Pancreas (tissue), 10 donors: ENCODE data around the gene ARPC4. TPM values are rescaled to one million over a fixed set of nuclear protein-coding genes. Genes with fewer than 3 reads are reported as not detected.

Source experiments
- ATAC-seq, 4 donors: fragments of 200-7000 bp; cut with Tn5 transposase; one replicate each; pipeline versions ENCODE4 v1.8.0 to v1.9.1; 2020; ENCODE audit warnings: mild to moderate bottlenecking in 4 of 4, moderate library complexity in 4 of 4
- DNase-seq, 6 donors: peaks; one replicate each; pipeline ENCODE4 v3.0.0-alpha.2; 2020
- FAIRE-seq: peaks from 2 replicates; lab custom pipeline; 2012; peaks lifted over from hg19 to GRCh38; lab: Jason Lieb, UNC
- H3K27ac ChIP-seq, 4 donors: fragments of 200-600 bp; sonication (generic); 1 replicate in 3 of 4; 2 replicates in 1 of 4; pipeline versions ENCODE4 v1.5.0 to v1.8.0; 2020
- H3K27me3 ChIP-seq, 4 donors: fragments of 200-600 bp; one replicate each; pipeline ENCODE4 v1.8.0; 2021
- H3K36me3 ChIP-seq, 3 donors: fragments of 200-600 bp; sonication (generic) in 1 of 3; one replicate each; pipeline versions ENCODE4 v1.5.0 to v1.8.0; 2020 to 2021
- H3K4me1 ChIP-seq, 3 donors: fragments of 200-600 bp; one replicate each; pipeline ENCODE4 v1.8.0; 2021
- H3K4me3 ChIP-seq, 4 donors: fragments of 200-600 bp; sonication (generic) in 2 of 4; one replicate each; pipeline versions ENCODE4 v1.5.0 to v1.8.0; 2020 to 2021
- H3K9me3 ChIP-seq, 4 donors: fragments of 200-600 bp; one replicate each; pipeline ENCODE4 v1.8.0; 2021
- WGBS, 2 donors: extraction: QIAGEN DNeasy Blood & Tissue Kit; methylation state at CpG; one replicate each; pipeline ENCODE4 v1.1.7; 2013; 5-methylcytosine and 5-hydroxymethylcytosine counted together
- intact Hi-C, 3 donors: fragments of 100-400 bp; cut with DNase I; formaldehyde crosslinking; loops; one replicate each; pipeline versions ENCODE4 v1.11.1 to v1.14.2; 2022
- polyA plus RNA-seq, 2 donors: library from polyadenylated mRNA; stranded (reverse); fragments of 200-250 nt; gene quantifications; one replicate each; pipeline ENCODE4 v1.2.3, GENCODE V29; 2013
- total RNA-seq, 6 donors: library from RNA; stranded (reverse); fragmentation: NEBNext Ultra II Directional in 4 of 6; extraction: Animal tissue kit (Norgen Biotek cat#: 25700) in 4 of 6; gene quantifications; one replicate each; pipeline versions ENCODE4 v1.2.1 to v1.2.4, GENCODE V29; 2021 to 2023
- TF ChIP-seq, protein P1 (sequence below), 4 donors: fragments of 200-600 bp; sonication (generic) in 3 of 4; IDR thresholded peaks; one replicate each; pipeline versions ENCODE4 v1.5.0 to v1.8.0; 2021; ENCODE audit warnings: antibody characterized with exemption in 4 of 4
- donor health status: healthy with polysubstance abuse.
- donor health status: DM: no; HTN: no; CAD: no; lungs with moderate emphysema.
- donor health status: DM: no; HTN: no; CAD: no.
- donor health status: control.
- donor health status: control.
- donor health status: Bipolar disorder and iron deficiency.
- donor health status: DM: yes; HTN: yes; CAD: no.
- donor health status: DM: no; HTN: no; CAD: no.
- donor health status: DM: no; HTN: no; CAD: no.
- donor health status: DM: yes; HTN: yes; CAD: no.

The ARPC4 gene
- total and polyA plus RNA-seq, 8 donors, result 35.0 to 72.6 (median 46.8) TPM

DNA sequence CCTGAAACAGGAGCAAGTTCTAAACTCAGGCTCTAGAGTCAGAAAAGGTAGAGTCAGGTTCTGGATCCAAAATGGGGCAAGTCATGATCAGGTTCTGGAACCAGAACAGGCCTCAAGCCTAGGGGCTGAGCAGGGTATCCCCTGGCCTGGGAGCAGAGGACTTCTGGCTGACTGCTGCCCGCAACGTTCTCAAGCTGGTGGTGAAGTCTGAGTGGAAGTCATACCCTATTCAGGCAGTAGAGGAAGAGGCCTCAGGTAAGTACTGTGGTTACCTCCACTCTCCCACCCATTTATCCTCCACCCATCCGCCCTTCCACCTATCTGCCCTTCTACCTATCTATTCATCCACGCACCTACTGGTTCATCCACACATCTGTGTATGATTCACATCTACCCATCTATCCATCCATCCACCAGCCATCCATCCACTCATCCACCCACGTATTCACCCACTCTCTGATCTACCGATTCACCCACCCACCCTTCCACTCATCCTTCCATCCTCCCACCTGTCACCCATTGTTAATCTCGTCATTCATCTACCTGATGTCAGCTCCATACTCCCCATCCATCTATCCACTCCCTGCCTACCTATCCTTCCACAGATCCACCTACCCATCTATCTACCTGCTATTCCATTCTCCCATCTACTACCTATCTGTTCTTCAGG is 25.9 kb downstream of the ARPC4 start:
- H3K27ac ChIP-seq, result no peak overlapping the region
- no peak overlapping the region for H3K4me3 ChIP-seq
- H3K4me1 ChIP-seq, result no peaks in the 10 kb centered on the region
- DNase-seq, result no peak
- TF ChIP-seq, protein P1, sequence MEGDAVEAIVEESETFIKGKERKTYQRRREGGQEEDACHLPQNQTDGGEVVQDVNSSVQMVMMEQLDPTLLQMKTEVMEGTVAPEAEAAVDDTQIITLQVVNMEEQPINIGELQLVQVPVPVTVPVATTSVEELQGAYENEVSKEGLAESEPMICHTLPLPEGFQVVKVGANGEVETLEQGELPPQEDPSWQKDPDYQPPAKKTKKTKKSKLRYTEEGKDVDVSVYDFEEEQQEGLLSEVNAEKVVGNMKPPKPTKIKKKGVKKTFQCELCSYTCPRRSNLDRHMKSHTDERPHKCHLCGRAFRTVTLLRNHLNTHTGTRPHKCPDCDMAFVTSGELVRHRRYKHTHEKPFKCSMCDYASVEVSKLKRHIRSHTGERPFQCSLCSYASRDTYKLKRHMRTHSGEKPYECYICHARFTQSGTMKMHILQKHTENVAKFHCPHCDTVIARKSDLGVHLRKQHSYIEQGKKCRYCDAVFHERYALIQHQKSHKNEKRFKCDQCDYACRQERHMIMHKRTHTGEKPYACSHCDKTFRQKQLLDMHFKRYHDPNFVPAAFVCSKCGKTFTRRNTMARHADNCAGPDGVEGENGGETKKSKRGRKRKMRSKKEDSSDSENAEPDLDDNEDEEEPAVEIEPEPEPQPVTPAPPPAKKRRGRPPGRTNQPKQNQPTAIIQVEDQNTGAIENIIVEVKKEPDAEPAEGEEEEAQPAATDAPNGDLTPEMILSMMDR (IDR thresholded peaks at IDR 0.05), result no peak
- no peak for FAIRE-seq
- ATAC-seq, result no peak
- no peaks in the 10 kb centered on the region for H3K36me3 ChIP-seq
- no peaks in the 10 kb centered on the region for H3K27me3 ChIP-seq
- WGBS, 2 donors, result 73 to 79% methylated on average over 7 of the region's 7 CpGs
- H3K9me3 ChIP-seq, result no peaks in the 10 kb centered on the region
- intact Hi-C loops, result no loop called here

DNA sequence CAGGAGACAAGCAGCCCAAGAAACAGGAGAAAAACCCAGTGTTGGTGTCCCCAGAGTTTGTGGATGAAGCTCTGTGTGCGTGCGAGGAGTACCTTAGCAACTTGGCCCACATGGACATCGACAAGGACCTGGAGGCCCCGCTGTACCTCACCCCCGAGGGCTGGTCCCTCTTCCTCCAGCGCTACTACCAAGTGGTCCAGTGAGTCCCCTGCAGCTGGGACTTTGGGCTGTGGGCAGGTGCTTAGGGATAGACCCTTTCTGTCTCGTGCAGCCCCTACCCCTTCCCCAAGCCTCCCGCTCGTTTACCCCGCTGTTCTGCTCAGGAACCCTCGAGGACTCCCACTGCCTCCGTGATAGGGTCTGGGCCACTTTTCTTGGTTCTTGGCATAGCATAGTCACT is 27.7 kb downstream of the ARPC4 start:
- FAIRE-seq, result no peak
- intact Hi-C loops, result no loop called here
- WGBS, 2 donors, result 82 to 83% methylated on average over 12 of the region's 12 CpGs

GRCh38 chr3:9820946-9821345 is 28.1 kb downstream of the ARPC4 start:
- ATAC-seq (peak in 2 of 4 donors; percentile 48), FAIRE-seq (no peak), DNase-seq (no peak)
- Histone ChIP-seq H3K27ac (no peak overlapping the region), H3K27me3 (no peaks in the 10 kb centered on the region), H3K9me3 (no peaks in the 10 kb centered on the region), H3K4me3 (no peak overlapping the region), H3K4me1 (no peaks in the 10 kb centered on the region), H3K36me3 (no peaks in the 10 kb centered on the region)
- intact Hi-C loops, result no loop called here
- 58 to 68% methylated on average over 2 of the region's 2 CpGs for WGBS, 2 donors
- TF ChIP-seq, protein P1 (IDR thresholded peaks at IDR 0.05), result no peak

More for the DNA sequence above, 27.7 kb downstream of the ARPC4 start:
- TF ChIP-seq, protein P1 (IDR thresholded peaks at IDR 0.05), result no peak
- no peak for ATAC-seq
- Histone ChIP-seq H3K27me3 (no peaks in the 10 kb centered on the region), H3K27ac (no peak overlapping the region), H3K4me3 (no peak overlapping the region), H3K9me3 (no peaks in the 10 kb centered on the region), H3K4me1 (no peaks in the 10 kb centered on the region), H3K36me3 (no peaks in the 10 kb centered on the region)
- DNase-seq, result no peak

DNA sequence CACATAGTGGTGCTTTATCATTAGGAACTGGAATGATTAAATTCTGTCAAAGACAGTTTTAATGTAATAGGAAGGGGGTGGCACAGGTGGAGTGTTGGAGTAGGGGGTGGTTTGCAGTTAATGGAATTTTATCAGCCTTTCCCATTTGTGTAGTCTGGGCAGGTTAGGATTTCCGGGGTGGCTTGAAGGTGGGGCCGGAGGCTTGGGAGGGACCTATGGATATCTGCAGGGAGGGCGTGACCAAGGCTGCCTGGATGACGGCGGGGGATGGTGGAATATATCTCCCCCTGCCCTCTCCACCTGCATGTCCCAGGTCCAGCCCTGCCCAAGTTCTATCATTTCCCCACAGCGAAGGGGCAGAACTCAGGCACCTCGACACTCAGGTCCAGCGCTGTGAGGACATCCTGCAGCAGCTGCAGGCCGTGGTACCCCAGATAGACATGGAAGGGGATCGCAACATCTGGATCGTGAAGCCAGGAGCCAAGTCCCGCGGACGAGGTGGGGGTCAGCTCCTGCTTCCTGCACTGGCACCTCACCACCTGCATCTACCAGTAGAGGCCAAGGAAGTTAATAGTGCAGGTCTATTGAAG is 32.7 kb downstream of the ARPC4 start:
- Histone ChIP-seq H3K27me3 (no peaks in the 10 kb centered on the region), H3K36me3 (no peaks in the 10 kb centered on the region), H3K4me3 (no peak overlapping the region), H3K27ac (no peak overlapping the region), H3K4me1 (no peaks in the 10 kb centered on the region), H3K9me3 (no peaks in the 10 kb centered on the region)
- TF ChIP-seq, protein P1 (IDR thresholded peaks at IDR 0.05), result no peak
- WGBS, 2 donors, result 50 to 57% methylated on average over 14 of the region's 14 CpGs
- FAIRE-seq (no peak), ATAC-seq (no peak), DNase-seq (no peak)
- intact Hi-C loops, result no loop called here
